Neural cell (in vitro differentiated cells): ENCODE results near the gene FLVCR1. TPM values are rescaled to one million over a fixed set of nuclear protein-coding genes. Genes with fewer than 3 reads are reported as not detected.

Source experiments
- H2AFZ ChIP-seq: fragments of 200-600, 300-800 bp; sonication (generic), shearing (Covaris generic); 2 replicates; pipeline ENCODE4 v1.6.0; 2014; ENCODE audit warnings: low read depth, mild to moderate bottlenecking, antibody characterized with exemption, low read length, moderate library complexity
- H3F3A ChIP-seq: fragments of 200-600 bp; shearing (Covaris generic); 2 replicates; pipeline ENCODE4 v1.6.1; 2016; ENCODE audit warnings: mild to moderate bottlenecking, moderate library complexity, mixed read lengths, antibody characterized with exemption, low read length; ENCODE audit not compliant: insufficient read depth, poor library complexity, severe bottlenecking
- H3K27ac ChIP-seq: fragments of 200-600, 300-800 bp; sonication (generic), shearing (Covaris generic); 2 replicates; pipeline ENCODE4 v1.5.1; 2014; ENCODE audit warnings: mild to moderate bottlenecking, low read length, moderate library complexity
- H3K27me3 ChIP-seq: fragments of 300-800, 200-600 bp; sonication (generic), shearing (Covaris generic); 2 replicates; pipeline ENCODE4 v1.6.0; 2014; ENCODE audit warnings: mild to moderate bottlenecking, low read depth, low read length, moderate library complexity; ENCODE audit not compliant: insufficient read depth
- H3K36me3 ChIP-seq: fragments of 300-800, 200-600 bp; sonication (generic), shearing (Covaris generic); 2 replicates; pipeline ENCODE4 v1.5.1; 2014; ENCODE audit warnings: mild to moderate bottlenecking, antibody characterized with exemption, low read length, moderate library complexity; ENCODE audit not compliant: insufficient read depth
- H3K4me2 ChIP-seq: fragments of 300-800, 200-600 bp; sonication (generic), shearing (Covaris generic); 2 replicates; pipeline ENCODE4 v1.6.0; 2014; ENCODE audit warnings: mild to moderate bottlenecking, low read length
- H3K4me3 ChIP-seq: fragments of 300-800, 200-600 bp; sonication (generic), shearing (Covaris generic); 2 replicates; pipeline ENCODE4 v1.5.1; 2014; ENCODE audit warnings: mild to moderate bottlenecking, low read length, moderate library complexity
- H3K79me2 ChIP-seq: fragments of 200-600 bp; shearing (Covaris generic); replicated peaks from 2 replicates; pipeline ENCODE4 v1.6.0; 2014; ENCODE audit warnings: mild to moderate bottlenecking, low read length, moderate library complexity; ENCODE audit not compliant: insufficient read depth
- H3K9ac ChIP-seq: fragments of 300-800, 200-600 bp; sonication (generic), shearing (Covaris generic); 2 replicates; pipeline ENCODE4 v1.6.1; 2016; ENCODE audit warnings: mild to moderate bottlenecking, low read length, mixed read lengths
- H3K9me2 ChIP-seq: fragments of 200-600 bp; shearing (Covaris generic); 2 replicates; pipeline ENCODE4 v1.6.1; 2016; ENCODE audit warnings: mild to moderate bottlenecking, low read length, mixed read lengths; ENCODE audit not compliant: insufficient read depth
- H3K9me3 ChIP-seq: fragments of 200-600, 300-800 bp; sonication (generic), shearing (Covaris generic); 2 replicates; pipeline ENCODE4 v1.6.1; 2016; ENCODE audit warnings: mild to moderate bottlenecking, mixed run types, low read length, moderate library complexity, mixed read lengths
- H4K20me1 ChIP-seq: fragments of 200-600 bp; shearing (Covaris generic); 2 replicates; pipeline ENCODE4 v1.6.1; 2016; ENCODE audit warnings: mild to moderate bottlenecking, mixed run types; ENCODE audit not compliant: insufficient read depth
- EP300 ChIP-seq: fragments of 450-650 bp; conservative IDR thresholded peaks from 2 replicates; pipeline ENCODE4 v1.6.1; 2014; ENCODE audit warnings: antibody characterized with exemption, mild to moderate bottlenecking, moderate library complexity; ENCODE audit not compliant: poor library complexity, severe bottlenecking
- EZH2 ChIP-seq: fragments of 200-600, 300-800 bp; shearing (Covaris generic), sonication (generic); IDR thresholded peaks from 2 replicates; pipeline ENCODE4 v1.6.1; 2014; ENCODE audit warnings: antibody characterized with exemption, low read length, borderline replicate concordance, mild to moderate bottlenecking; ENCODE audit not compliant: insufficient read depth, poor library complexity, severe bottlenecking
- MXI1 ChIP-seq: fragments of 450-650 bp; conservative IDR thresholded peaks from 2 replicates; pipeline ENCODE4 v1.6.1; 2014; ENCODE audit warnings: antibody characterized with exemption, mild to moderate bottlenecking; ENCODE audit not compliant: poor library complexity, severe bottlenecking
- POLR2AphosphoS5 ChIP-seq: IDR thresholded peaks from 2 replicates; pipeline ENCODE4 v1.6.1; 2012
- RAD21 ChIP-seq: fragments of 450-650 bp; conservative IDR thresholded peaks from 2 replicates; pipeline ENCODE4 v1.6.1; 2014; ENCODE audit warnings: antibody characterized with exemption, mild to moderate bottlenecking, moderate library complexity
- SMC3 ChIP-seq: fragments of 450-650 bp; conservative IDR thresholded peaks from 2 replicates; pipeline ENCODE4 v1.6.1; 2014; ENCODE audit warnings: antibody characterized with exemption, mild to moderate bottlenecking, moderate library complexity; ENCODE audit not compliant: poor library complexity
- TAF1 ChIP-seq: IDR thresholded peaks from 2 replicates; pipeline ENCODE4 v1.6.1; 2012; ENCODE audit warnings: low read depth
- polyA plus RNA-seq: library from polyadenylated mRNA; depleted of rRNA; stranded (reverse); fragments of >200 nt; gene quantifications from 2 replicates; pipeline ENCODE4 v1.2.3, GENCODE V29; 2014
- TF ChIP-seq, protein P1 (sequence below): fragments of 450-650 bp; IDR thresholded peaks from 2 replicates; pipeline ENCODE4 v1.5.1; 2014; ENCODE audit warnings: antibody characterized with exemption, mild to moderate bottlenecking, moderate library complexity; ENCODE audit not compliant: poor library complexity, severe bottlenecking
- TF ChIP-seq, protein P2 (sequence below): IDR thresholded peaks from 2 replicates; pipeline ENCODE4 v1.6.1; 2012; ENCODE audit warnings: borderline replicate concordance

FLVCR1 gene
- polyA plus RNA-seq, 1 donor from 2014 or later, result 37.8 TPM

DNA sequence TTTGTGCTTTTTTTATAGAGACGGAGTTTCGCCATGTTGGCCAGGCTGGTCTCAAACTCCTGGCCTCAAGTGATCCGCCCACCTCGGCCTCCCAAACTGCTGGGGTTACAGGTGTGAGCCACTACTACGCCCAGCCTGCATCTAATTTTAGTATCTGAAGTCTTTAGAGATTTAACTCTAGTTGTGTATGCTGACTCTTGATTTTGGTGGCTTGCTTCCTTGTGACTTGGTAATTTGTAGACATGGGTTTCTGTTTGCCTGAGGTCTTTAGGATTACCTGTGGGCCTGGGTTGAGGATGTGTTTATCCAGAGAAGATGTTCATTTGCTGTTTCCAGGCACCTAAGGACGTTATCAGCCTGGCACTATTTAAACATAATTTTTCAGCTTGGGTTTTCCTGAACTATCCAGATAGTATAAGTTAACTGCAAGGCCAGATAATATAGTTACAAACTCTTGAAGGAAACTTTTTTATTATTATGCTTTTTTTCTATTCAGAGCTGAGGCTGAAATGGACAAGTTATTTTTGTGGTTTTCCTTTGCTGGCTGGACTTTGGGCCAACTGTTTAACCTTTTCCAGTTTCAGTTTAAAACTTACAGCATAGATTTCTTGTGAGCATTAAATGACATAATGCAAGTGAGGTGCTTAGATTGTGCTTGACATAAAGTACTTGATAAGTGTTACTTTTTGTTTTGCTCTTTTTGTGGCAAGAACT lies 84.8 kb downstream of the FLVCR1 start:
- Histone ChIP-seq H3K27me3 (no peaks in the 10 kb centered on the region), H4K20me1 (no peaks in the 10 kb centered on the region), H3K79me2 (no peaks in the 10 kb centered on the region), H2AFZ (no peak overlapping the region), H3K4me2 (no peak overlapping the region), H3K9me2 (no peaks in the 10 kb centered on the region), H3K9me3 (peaks cover 6% of the 10 kb centered on the region), H3F3A (no peaks in the 10 kb centered on the region), H3K9ac (no peak overlapping the region), H3K4me3 (no peak overlapping the region), H3K27ac (no peak overlapping the region), H3K36me3 (no peaks in the 10 kb centered on the region)
- TF ChIP-seq TAF1, result no peak
- no peak for TF ChIP-seq RAD21
- no peak for TF ChIP-seq MXI1
- TF ChIP-seq SMC3, result no peak
- TF ChIP-seq EZH2, result no peak
- TF ChIP-seq, protein P1, sequence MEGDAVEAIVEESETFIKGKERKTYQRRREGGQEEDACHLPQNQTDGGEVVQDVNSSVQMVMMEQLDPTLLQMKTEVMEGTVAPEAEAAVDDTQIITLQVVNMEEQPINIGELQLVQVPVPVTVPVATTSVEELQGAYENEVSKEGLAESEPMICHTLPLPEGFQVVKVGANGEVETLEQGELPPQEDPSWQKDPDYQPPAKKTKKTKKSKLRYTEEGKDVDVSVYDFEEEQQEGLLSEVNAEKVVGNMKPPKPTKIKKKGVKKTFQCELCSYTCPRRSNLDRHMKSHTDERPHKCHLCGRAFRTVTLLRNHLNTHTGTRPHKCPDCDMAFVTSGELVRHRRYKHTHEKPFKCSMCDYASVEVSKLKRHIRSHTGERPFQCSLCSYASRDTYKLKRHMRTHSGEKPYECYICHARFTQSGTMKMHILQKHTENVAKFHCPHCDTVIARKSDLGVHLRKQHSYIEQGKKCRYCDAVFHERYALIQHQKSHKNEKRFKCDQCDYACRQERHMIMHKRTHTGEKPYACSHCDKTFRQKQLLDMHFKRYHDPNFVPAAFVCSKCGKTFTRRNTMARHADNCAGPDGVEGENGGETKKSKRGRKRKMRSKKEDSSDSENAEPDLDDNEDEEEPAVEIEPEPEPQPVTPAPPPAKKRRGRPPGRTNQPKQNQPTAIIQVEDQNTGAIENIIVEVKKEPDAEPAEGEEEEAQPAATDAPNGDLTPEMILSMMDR, result no peak
- TF ChIP-seq, protein P2, sequence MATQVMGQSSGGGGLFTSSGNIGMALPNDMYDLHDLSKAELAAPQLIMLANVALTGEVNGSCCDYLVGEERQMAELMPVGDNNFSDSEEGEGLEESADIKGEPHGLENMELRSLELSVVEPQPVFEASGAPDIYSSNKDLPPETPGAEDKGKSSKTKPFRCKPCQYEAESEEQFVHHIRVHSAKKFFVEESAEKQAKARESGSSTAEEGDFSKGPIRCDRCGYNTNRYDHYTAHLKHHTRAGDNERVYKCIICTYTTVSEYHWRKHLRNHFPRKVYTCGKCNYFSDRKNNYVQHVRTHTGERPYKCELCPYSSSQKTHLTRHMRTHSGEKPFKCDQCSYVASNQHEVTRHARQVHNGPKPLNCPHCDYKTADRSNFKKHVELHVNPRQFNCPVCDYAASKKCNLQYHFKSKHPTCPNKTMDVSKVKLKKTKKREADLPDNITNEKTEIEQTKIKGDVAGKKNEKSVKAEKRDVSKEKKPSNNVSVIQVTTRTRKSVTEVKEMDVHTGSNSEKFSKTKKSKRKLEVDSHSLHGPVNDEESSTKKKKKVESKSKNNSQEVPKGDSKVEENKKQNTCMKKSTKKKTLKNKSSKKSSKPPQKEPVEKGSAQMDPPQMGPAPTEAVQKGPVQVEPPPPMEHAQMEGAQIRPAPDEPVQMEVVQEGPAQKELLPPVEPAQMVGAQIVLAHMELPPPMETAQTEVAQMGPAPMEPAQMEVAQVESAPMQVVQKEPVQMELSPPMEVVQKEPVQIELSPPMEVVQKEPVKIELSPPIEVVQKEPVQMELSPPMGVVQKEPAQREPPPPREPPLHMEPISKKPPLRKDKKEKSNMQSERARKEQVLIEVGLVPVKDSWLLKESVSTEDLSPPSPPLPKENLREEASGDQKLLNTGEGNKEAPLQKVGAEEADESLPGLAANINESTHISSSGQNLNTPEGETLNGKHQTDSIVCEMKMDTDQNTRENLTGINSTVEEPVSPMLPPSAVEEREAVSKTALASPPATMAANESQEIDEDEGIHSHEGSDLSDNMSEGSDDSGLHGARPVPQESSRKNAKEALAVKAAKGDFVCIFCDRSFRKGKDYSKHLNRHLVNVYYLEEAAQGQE, result no peak

- H3K4me2 ChIP-seq, result no peak overlapping the region
- H3F3A ChIP-seq, result no peaks in the 10 kb centered on the region
- H3K79me2 ChIP-seq, result no peaks in the 10 kb centered on the region
- H3K9me2 ChIP-seq, result no peaks in the 10 kb centered on the region
- H3K9me3 ChIP-seq, result peaks cover 6% of the 10 kb centered on the region
- H3K4me3 ChIP-seq, result no peak overlapping the region
- H3K27me3 ChIP-seq, result no peaks in the 10 kb centered on the region
- no peak for TF ChIP-seq EZH2
- TF ChIP-seq RAD21, result no peak
- no peak for TF ChIP-seq EP300
- TF ChIP-seq, protein P1, result no peak
- no peak for TF ChIP-seq MXI1
- no peak for TF ChIP-seq SMC3
- TF ChIP-seq, protein P2, result no peak
- TF ChIP-seq POLR2AphosphoS5, result no peak
- no peaks in the 10 kb centered on the region for H4K20me1 ChIP-seq
- no peaks in the 10 kb centered on the region for H3K36me3 ChIP-seq
- H3K27ac ChIP-seq, result no peak overlapping the region
- no peak overlapping the region for H3K9ac ChIP-seq
- no peak overlapping the region for H2AFZ ChIP-seq
These were observed 85.3 kb downstream of the FLVCR1 start for GRCh38 chr1:212943393-212943710.
